Lower leg skin (tissue), 4 donors: ENCODE results near the gene ITGA7. TPM values are rescaled to one million over a fixed set of nuclear protein-coding genes. Genes with fewer than 3 reads are reported as not detected.

Source experiments
- DNase-seq, 2 donors: peaks; one replicate each; pipeline ENCODE4 v3.0.0-alpha.2; 2019; ENCODE audit warnings: low spot score in 2 of 2
- H3K4me3 ChIP-seq: fragments of 200-600 bp; sonication (generic); 2 replicates; pipeline ENCODE4 v1.5.1; 2017; ENCODE audit warnings: mild to moderate bottlenecking, low read depth; ENCODE audit not compliant: poor library complexity, severe bottlenecking
- POLR2A ChIP-seq, 2 donors: fragments of 450-650 bp; IDR thresholded peaks; one replicate each; pipeline ENCODE4 v1.6.1; 2016 to 2017; ENCODE audit warnings: antibody characterized with exemption in 2 of 2, mild to moderate bottlenecking in 1 of 2, moderate library complexity in 1 of 2
- WGBS, 2 donors: methylation state at CpG; one replicate each; pipeline ENCODE4 v1.1.5; 2018; 5-methylcytosine and 5-hydroxymethylcytosine counted together
- intact Hi-C: fragments of 100-400 bp; cut with DNase I; formaldehyde crosslinking; loops from one replicate; pipeline ENCODE4 v1.15.0; 2023; ENCODE audit warnings: low total_unique reads
- total RNA-seq, 4 donors: library from RNA; depleted of rRNA; stranded (reverse); fragments of >200 nt; gene quantifications; one replicate each; pipeline ENCODE4 v1.1.0, GENCODE V29; 2016
- TF ChIP-seq, protein P1 (sequence below), 3 donors: fragments of 450-650 bp; IDR thresholded peaks; one replicate each; pipeline ENCODE4 v1.5.1; 2016; ENCODE audit warnings: antibody characterized with exemption in 3 of 3, mild to moderate bottlenecking in 3 of 3, moderate library complexity in 2 of 3

ITGA7 gene
- total RNA-seq, 4 donors from 2014 or later, result 11.0 to 20.9 (median 12.8) TPM

DNA sequence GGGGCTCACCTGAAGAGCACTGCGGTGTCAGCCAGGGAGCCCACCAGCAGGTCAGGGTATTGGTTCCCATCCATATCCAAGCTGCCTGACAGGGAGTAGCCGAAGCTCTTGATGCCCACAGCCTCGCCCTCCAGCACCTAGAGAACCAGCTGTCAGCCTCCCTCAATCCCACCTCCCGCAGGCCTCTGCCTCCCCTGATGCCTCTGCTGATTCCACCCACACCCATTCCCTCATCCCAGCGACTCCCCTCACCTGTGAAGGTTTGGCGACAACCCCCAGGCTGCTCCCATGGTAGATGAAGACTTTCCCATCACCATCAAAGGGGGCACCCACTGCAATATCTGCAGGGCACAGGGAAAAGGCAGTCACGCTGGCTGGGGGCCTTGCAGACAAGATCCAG, 10.0 kb downstream of the ITGA7 start:
- intact Hi-C loops, result no loop called here
- no peak for TF ChIP-seq POLR2A (IDR thresholded peaks at IDR 0.05)
- TF ChIP-seq, protein P1, sequence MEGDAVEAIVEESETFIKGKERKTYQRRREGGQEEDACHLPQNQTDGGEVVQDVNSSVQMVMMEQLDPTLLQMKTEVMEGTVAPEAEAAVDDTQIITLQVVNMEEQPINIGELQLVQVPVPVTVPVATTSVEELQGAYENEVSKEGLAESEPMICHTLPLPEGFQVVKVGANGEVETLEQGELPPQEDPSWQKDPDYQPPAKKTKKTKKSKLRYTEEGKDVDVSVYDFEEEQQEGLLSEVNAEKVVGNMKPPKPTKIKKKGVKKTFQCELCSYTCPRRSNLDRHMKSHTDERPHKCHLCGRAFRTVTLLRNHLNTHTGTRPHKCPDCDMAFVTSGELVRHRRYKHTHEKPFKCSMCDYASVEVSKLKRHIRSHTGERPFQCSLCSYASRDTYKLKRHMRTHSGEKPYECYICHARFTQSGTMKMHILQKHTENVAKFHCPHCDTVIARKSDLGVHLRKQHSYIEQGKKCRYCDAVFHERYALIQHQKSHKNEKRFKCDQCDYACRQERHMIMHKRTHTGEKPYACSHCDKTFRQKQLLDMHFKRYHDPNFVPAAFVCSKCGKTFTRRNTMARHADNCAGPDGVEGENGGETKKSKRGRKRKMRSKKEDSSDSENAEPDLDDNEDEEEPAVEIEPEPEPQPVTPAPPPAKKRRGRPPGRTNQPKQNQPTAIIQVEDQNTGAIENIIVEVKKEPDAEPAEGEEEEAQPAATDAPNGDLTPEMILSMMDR (IDR thresholded peaks at IDR 0.05), result no peak
- WGBS, 2 donors, result 89 to 90% methylated on average over 7 of the region's 7 CpGs
- no peak overlapping the region for H3K4me3 ChIP-seq
- peak in 1 of 2 donors; percentile 50 for DNase-seq

DNA sequence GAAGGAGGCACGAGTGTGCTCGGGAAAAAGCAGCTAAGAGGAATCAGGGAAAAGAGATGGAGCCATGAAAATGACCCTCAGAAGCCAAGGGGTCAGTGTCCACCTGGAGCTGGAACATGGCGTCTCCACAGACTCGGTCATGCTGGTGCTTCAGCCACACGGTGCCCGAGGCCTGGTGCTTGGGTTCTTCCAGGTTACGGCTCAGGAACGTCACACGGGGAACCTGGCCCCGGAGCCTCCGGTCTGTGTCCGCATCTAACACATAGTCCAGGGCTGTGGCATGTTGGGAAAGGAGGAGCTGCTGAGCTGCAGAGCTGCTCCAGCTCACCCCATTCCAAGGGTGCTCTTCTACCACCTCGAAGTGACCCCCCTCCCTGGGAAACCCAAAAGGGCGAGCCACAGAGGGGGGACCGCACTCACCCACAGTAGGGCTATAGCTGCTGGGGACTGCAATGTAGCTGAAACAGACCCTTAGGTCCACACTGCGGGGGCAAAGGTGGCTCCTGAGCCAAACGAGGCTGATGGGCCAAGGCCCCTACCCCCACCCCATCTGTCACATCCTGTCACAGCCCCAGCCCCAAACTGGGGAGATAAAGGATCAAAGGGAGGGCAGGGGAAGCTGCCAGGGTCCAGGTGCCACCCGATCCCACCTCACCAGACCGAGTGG, 10.8 kb downstream of the ITGA7 start:
- H3K4me3 ChIP-seq, result no peak overlapping the region
- no peak for TF ChIP-seq POLR2A (IDR thresholded peaks at IDR 0.05)
- DNase-seq, result peak in 1 of 2 donors; percentile 70
- intact Hi-C loops, result no loop called here
- 83 to 87% methylated on average over 19 of the region's 19 CpGs for WGBS, 2 donors

GRCh38 chr12:55696141-55696540, 11.6 kb downstream of the ITGA7 start:
- intact Hi-C loops, result no loop called here
- TF ChIP-seq, protein P1 (IDR thresholded peaks at IDR 0.05), result no peak
- TF ChIP-seq POLR2A (IDR thresholded peaks at IDR 0.05), result no peak
- H3K4me3 ChIP-seq, result no peak overlapping the region
- 96 to 98% methylated on average over 5 to 6 of the region's 6 CpGs for WGBS, 2 donors
- peak in 1 of 2 donors; percentile 80 for DNase-seq

- TF ChIP-seq, protein P1 (IDR thresholded peaks at IDR 0.05), result no peak
- TF ChIP-seq POLR2A (IDR thresholded peaks at IDR 0.05), result no peak
- 77 to 83% methylated on average over 7 of the region's 7 CpGs for WGBS, 2 donors
- no peak overlapping the region for H3K4me3 ChIP-seq
- intact Hi-C loops, result no loop called here
- peak in 1 of 2 donors; percentile 32 for DNase-seq
These were observed 12.4 kb downstream of the ITGA7 start for GRCh38 chr12:55695349-55695748.

DNA sequence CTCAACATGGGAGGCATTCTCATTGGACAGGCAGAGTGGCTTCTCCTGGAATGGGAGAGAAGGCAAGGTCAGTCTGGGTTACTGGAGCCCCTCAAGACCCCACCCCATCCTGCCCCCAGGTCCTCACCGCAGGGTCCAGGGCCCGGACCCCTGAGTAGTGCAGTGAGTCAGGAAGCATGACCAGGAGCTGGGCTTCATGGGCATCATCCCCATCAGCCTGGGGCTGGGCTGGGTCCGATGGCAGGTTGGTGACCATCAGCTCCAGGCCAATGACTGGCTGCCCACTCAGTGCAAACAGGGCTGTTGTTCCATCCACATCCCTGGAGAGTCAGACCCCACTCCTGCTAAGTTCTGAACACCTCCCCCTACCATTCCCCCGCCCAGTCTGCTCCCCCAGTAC, 13.1 kb downstream of the ITGA7 start:
- intact Hi-C loops, result no loop called here
- 93 to 100% methylated on average over 1 to 4 of the region's 4 CpGs for WGBS, 2 donors
- peak in 1 of 2 donors; percentile 70 for DNase-seq
- no peak overlapping the region for H3K4me3 ChIP-seq
- TF ChIP-seq POLR2A (IDR thresholded peaks at IDR 0.05), result no peak
- TF ChIP-seq, protein P1 (IDR thresholded peaks at IDR 0.05), result no peak

- TF ChIP-seq POLR2A (IDR thresholded peaks at IDR 0.05), result no peak
- TF ChIP-seq, protein P1 (IDR thresholded peaks at IDR 0.05), result no peak
- intact Hi-C loops, result no loop called here
- WGBS, 2 donors, result 97 to 98% methylated on average over 7 of the region's 7 CpGs
- H3K4me3 ChIP-seq, result no peak overlapping the region
- DNase-seq, result peak in 1 of 2 donors; percentile 56
These were observed 13.6 kb downstream of the ITGA7 start for GRCh38 chr12:55694188-55694515.
